Esophagus muscularis mucosa (tissue), 3 donors: ENCODE data around the gene PHLDA1.

ENCODE experiments used
- EP300 ChIP-seq: sonication (generic); formaldehyde crosslinking; IDR thresholded peaks from one replicate; pipeline ENCODE4 v1.6.1; 2017; ENCODE audit warnings: antibody characterized with exemption
- TF ChIP-seq, protein P1 (sequence below), 3 experiments: fragments of 200-600 bp in 2 of 3; fragments of 450-650 bp in 1 of 3; sonication (generic) in 2 of 3; IDR thresholded peaks; one replicate each; pipeline ENCODE4 v1.5.1; 2017 to 2019; ENCODE audit warnings: antibody characterized with exemption in 3 of 3, mild to moderate bottlenecking in 2 of 3, moderate library complexity in 1 of 3

- TF ChIP-seq, protein P1, sequence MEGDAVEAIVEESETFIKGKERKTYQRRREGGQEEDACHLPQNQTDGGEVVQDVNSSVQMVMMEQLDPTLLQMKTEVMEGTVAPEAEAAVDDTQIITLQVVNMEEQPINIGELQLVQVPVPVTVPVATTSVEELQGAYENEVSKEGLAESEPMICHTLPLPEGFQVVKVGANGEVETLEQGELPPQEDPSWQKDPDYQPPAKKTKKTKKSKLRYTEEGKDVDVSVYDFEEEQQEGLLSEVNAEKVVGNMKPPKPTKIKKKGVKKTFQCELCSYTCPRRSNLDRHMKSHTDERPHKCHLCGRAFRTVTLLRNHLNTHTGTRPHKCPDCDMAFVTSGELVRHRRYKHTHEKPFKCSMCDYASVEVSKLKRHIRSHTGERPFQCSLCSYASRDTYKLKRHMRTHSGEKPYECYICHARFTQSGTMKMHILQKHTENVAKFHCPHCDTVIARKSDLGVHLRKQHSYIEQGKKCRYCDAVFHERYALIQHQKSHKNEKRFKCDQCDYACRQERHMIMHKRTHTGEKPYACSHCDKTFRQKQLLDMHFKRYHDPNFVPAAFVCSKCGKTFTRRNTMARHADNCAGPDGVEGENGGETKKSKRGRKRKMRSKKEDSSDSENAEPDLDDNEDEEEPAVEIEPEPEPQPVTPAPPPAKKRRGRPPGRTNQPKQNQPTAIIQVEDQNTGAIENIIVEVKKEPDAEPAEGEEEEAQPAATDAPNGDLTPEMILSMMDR (IDR thresholded peaks at IDR 0.05) = no peak
- no peak for TF ChIP-seq EP300
Observed at GRCh38 chr12:75985566-75985965, 46.0 kb downstream of the PHLDA1 start.
